ENCODE measurements around the gene ANKRD13D.
A peak's percentile ranks its signal among the peaks of the same experiment; 100 is the strongest.
"Not testable (repeated sequence)": the region's sequence is repeated elsewhere in the genome, so short reads cannot be mapped to it uniquely, and the experiment has no call there.

Gene ANKRD13D

DNA sequence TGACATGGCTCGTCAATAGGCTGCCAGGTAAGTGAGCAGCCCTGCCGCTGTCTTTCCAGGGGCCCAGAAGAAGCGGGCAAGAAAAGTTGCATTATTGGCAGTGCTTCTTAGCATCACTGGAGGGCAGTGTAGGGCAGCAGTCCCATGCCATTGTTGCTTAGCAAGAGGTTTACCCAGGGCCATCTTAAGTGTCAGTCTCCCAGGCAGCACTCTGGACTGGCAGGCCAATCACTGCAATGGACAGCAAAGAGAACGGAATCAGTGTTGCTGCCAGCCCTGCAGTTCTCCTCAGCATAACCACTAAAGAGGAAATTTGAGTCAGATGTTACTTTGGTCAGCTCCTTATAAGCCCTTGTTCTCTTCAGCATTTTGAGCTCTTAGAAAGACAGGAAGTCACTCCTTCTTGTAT, 36.3 kb upstream of the ANKRD13D start:
- H3K4me1 ChIP-seq (ENCODE audit: control insufficient read depth in 1 of 2, insufficient read depth in 2 of 2, low read length in 2 of 2), result no peaks in the 10 kb centered on the region
- H3K27me3 ChIP-seq (ENCODE audit: low read depth, low read length), result no peaks in the 10 kb centered on the region
- no peak overlapping the region for H3K4me3 ChIP-seq (ENCODE audit: low read depth in 1 of 2, low read length in 2 of 2)
- no peak overlapping the region for H3K27ac ChIP-seq (ENCODE audit: low read length)
- H3K36me3 ChIP-seq (ENCODE audit: control insufficient read depth in 1 of 2, insufficient read depth in 2 of 2, low read length in 2 of 2), result peaks cover 81 to 90% of the 10 kb centered on the region in 2 donors
- no peaks in the 10 kb centered on the region for H3K9me3 ChIP-seq (ENCODE audit: control insufficient read depth in 1 of 2, low read length in 2 of 2)

DNA sequence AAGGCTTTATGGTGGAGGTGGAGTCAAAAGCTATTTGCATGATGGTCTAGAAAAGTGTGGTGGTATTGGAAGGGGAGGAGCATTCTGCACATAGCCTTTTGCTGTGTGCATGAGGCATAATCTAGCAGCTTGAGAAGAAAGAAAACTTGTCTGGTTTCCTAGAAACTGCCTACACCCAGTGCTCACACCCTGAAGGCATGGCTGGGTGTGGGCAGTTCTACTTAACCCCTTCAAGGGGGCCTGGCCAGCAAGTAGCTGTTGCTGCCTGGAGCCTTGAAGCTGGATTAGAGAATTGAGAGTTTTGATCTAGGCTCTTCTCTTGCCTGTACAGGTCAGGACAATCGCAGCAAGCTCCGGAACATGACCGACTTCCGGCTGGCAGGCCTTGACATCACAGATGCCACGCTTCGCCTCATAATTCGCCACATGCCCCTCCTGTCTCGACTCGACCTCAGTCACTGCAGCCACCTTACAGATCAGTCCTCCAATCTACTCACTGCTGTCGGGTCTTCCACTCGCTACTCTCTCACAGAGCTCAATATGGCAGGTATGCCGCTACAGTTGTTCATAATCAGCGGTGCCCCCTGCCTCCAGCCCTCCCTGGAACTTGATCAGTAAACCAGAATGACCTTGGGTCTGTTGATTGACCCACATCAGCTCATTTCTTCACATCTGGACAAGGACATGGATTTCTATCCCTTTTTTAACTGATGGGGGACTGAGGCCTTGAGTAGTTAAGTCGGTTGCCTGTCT, 35.1 kb upstream of the ANKRD13D start:
- H3K36me3 ChIP-seq (ENCODE audit: control insufficient read depth in 1 of 2, insufficient read depth in 2 of 2, low read length in 2 of 2), result peaks cover 69 to 77% of the 10 kb centered on the region in 2 donors
- H3K27ac ChIP-seq (ENCODE audit: low read length), result no peak overlapping the region
- H3K4me1 ChIP-seq (ENCODE audit: control insufficient read depth in 1 of 2, insufficient read depth in 2 of 2, low read length in 2 of 2), result no peaks in the 10 kb centered on the region

DNA sequence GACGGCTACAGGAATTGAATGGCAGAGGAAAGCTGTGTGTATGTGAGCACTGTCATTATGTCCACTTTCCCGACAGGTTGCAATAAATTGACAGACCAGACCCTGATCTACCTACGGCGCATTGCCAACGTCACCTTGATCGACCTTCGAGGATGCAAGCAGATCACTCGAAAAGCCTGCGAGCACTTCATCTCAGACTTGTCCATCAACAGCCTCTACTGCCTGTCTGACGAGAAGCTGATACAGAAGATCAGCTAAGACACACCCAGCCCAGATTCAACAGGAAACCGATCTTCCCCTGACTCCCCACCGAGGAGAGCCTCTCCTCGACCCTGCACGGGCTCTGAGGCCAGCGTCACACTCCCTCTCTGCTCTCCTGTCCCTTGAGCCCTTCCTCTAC, 34.3 kb upstream of the ANKRD13D start:
- Histone ChIP-seq H3K27ac (ENCODE audit: low read length) (no peak overlapping the region), H3K27me3 (ENCODE audit: low read depth, low read length) (no peaks in the 10 kb centered on the region), H3K4me1 (ENCODE audit: control insufficient read depth in 1 of 2, insufficient read depth in 2 of 2, low read length in 2 of 2) (no peaks in the 10 kb centered on the region), H3K9me3 (ENCODE audit: control insufficient read depth in 1 of 2, low read length in 2 of 2) (no peaks in the 10 kb centered on the region), H3K4me3 (ENCODE audit: low read depth in 1 of 2, low read length in 2 of 2) (no peak overlapping the region), H3K36me3 (ENCODE audit: control insufficient read depth in 1 of 2, insufficient read depth in 2 of 2, low read length in 2 of 2) (peaks cover 61 to 70% of the 10 kb centered on the region in 2 donors)

More for the DNA sequence above, 35.1 kb upstream of the ANKRD13D start:
- H3K27me3 ChIP-seq (ENCODE audit: low read depth, low read length), result no peaks in the 10 kb centered on the region
- H3K9me3 ChIP-seq (ENCODE audit: control insufficient read depth in 1 of 2, low read length in 2 of 2), result no peaks in the 10 kb centered on the region
- no peak overlapping the region for H3K4me3 ChIP-seq (ENCODE audit: low read depth in 1 of 2, low read length in 2 of 2)

DNA sequence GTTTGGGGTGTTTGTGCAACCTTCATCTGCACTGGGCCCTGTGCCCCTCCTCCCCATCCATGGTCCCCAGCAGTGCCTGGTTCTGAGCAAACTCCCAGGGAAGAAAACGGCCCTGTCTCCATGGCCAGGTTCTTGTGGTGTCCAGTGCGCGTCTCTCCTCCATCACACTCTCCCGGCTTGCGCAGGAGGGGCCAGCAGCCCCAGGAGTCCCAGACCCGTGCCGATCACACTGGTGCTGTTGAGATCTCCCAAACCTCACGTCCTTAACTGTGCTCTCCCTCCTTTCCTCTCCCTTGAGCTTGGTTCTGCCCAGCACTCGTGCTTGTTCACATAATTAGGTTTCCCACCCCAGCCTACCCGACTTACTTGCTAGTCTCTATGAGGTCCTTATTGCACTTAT, 33.8 kb upstream of the ANKRD13D start:
- Histone ChIP-seq H3K27ac (ENCODE audit: low read length) (no peak overlapping the region), H3K4me3 (ENCODE audit: low read depth in 1 of 2, low read length in 2 of 2) (no peak overlapping the region), H3K36me3 (ENCODE audit: control insufficient read depth in 1 of 2, insufficient read depth in 2 of 2, low read length in 2 of 2) (peaks cover 55 to 64% of the 10 kb centered on the region in 2 donors), H3K27me3 (ENCODE audit: low read depth, low read length) (no peaks in the 10 kb centered on the region), H3K9me3 (ENCODE audit: control insufficient read depth in 1 of 2, low read length in 2 of 2) (no peaks in the 10 kb centered on the region), H3K4me1 (ENCODE audit: control insufficient read depth in 1 of 2, insufficient read depth in 2 of 2, low read length in 2 of 2) (no peaks in the 10 kb centered on the region)

DNA sequence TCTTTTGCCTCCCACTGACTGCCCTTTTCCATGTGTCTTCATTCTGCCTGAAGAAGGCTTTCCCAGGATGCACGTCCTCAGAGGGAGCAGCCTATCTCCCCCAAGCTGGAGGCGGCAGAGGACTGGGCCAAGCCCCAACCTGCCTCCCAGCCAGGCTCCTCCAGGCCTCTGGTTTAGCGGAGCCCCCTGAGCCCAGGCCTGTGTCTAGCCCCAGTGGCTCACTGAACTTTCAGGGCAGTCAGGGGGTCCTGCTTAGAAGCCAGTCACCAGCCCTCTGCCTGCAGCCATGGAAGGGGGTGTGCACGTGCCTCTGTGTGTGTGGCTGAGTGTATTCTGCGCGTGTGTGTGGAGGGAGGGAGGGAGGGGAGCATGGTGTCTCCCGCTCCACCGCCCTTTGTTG, 33.2 kb upstream of the ANKRD13D start:
- Histone ChIP-seq H3K4me3 (ENCODE audit: low read depth in 1 of 2, low read length in 2 of 2) (no peak overlapping the region), H3K9me3 (ENCODE audit: control insufficient read depth in 1 of 2, low read length in 2 of 2) (no peaks in the 10 kb centered on the region), H3K27me3 (ENCODE audit: low read depth, low read length) (no peaks in the 10 kb centered on the region), H3K27ac (ENCODE audit: low read length) (no peak overlapping the region), H3K36me3 (ENCODE audit: control insufficient read depth in 1 of 2, insufficient read depth in 2 of 2, low read length in 2 of 2) (peaks cover 50 to 60% of the 10 kb centered on the region in 2 donors), H3K4me1 (ENCODE audit: control insufficient read depth in 1 of 2, insufficient read depth in 2 of 2, low read length in 2 of 2) (no peaks in the 10 kb centered on the region)

DNA sequence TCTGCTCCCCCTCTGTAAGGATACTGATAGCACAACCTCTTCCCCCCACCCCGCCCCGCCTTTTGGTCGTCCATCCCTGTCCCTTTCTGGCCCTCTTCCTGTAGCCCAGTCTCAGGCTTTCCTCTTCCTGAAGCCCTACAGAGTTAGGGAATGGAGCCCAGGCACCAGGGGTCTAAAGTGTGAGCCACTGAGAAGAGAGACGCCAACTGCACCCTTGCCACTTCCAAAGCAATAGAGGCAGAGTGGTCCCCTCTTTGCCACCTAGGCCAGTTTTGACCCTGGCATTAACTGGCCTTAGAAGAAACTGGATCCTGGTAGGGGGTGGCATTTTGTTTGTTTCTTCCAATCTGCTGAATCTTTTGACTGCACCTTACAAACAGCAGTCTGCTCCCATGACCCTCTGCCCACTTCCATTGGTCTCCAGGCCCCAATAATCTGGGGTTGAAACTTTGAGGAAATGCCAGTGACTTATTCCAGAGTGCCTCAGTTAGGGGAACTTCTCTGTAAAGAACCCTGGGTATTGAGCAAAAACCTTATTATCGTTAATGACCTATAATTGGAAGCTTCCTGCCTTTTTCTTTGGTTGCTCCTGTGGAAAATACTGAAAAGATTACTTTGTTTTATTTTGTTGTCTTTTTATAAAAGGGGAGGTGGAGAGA, 32.5 kb upstream of the ANKRD13D start:
- H3K4me3 ChIP-seq (ENCODE audit: low read depth in 1 of 2, low read length in 2 of 2), result no peak overlapping the region
- H3K27ac ChIP-seq (ENCODE audit: low read length), result no peak overlapping the region
- H3K4me1 ChIP-seq (ENCODE audit: control insufficient read depth in 1 of 2, insufficient read depth in 2 of 2, low read length in 2 of 2), result peaks cover 0 to under 1% of the 10 kb centered on the region in 2 donors
- H3K9me3 ChIP-seq (ENCODE audit: control insufficient read depth in 1 of 2, low read length in 2 of 2), result no peaks in the 10 kb centered on the region
- peaks cover 43 to 54% of the 10 kb centered on the region in 2 donors for H3K36me3 ChIP-seq (ENCODE audit: control insufficient read depth in 1 of 2, insufficient read depth in 2 of 2, low read length in 2 of 2)
- no peaks in the 10 kb centered on the region for H3K27me3 ChIP-seq (ENCODE audit: low read depth, low read length)

DNA sequence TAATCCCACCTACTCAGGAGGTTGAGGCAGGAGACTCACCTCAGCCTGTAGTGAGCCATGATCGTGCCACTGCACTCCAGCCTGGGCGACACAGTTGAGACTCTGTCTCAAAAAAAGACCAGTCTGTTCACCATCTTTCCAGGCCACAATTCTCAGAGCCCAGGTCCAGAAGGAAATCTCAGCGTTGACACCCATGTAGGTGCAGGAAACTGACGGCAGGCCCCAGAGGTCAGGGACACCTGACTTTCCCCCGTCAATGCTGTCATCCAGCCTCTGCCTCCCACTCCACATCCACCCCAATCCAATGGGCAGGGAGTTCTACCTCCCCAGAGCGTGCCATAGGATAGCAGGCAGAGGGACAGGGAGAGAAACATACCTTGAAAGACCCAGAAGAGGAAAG, 28.7 kb upstream of the ANKRD13D start:
- H3K4me3 ChIP-seq (ENCODE audit: low read depth in 1 of 2, low read length in 2 of 2), result no peak overlapping the region
- H3K4me1 ChIP-seq (ENCODE audit: control insufficient read depth in 1 of 2, insufficient read depth in 2 of 2, low read length in 2 of 2), result peaks cover 0 to 20% of the 10 kb centered on the region in 2 donors
- no peaks in the 10 kb centered on the region for H3K27me3 ChIP-seq (ENCODE audit: low read depth, low read length)
- no peak overlapping the region for H3K27ac ChIP-seq (ENCODE audit: low read length)
- peaks cover 5 to 16% of the 10 kb centered on the region in 2 donors for H3K36me3 ChIP-seq (ENCODE audit: control insufficient read depth in 1 of 2, insufficient read depth in 2 of 2, low read length in 2 of 2)
- no peaks in the 10 kb centered on the region for H3K9me3 ChIP-seq (ENCODE audit: control insufficient read depth in 1 of 2, low read length in 2 of 2)

DNA sequence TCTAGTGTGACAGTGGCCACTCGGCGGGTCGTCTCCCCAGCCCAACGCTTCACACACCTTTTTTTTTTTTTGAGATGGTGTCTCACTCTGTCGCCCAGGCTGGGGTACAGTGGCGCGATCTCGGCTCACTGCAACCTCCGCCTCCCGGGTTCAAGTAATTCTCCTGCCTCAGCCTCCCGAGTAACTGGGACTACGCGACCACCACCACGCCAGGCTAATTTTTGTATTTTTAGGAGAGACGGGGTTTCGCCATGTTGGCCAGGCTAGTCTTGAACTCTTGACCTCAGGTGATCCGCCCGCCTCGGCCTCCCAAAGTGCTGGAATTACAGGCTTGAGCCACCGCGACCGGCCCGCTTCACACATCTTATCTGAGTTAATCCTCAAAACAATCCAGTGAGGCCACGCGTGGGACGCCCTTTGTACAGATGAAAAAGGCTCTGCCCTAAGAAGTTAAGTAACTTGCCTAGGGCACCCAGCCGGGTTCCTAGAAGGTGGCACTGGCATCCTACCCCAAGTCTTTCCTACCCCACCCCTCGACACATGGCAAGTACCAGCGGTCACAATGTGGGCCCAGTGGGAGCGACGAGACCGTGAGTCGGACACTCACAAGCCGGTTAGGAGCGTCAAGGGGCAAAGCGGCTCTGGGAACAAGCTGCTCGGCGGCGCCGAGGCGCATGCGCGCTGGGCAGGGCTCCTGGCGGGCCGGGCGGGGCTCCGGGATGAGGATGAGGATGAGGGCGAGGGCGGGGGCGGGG, 28.0 kb upstream of the ANKRD13D start:
- not testable (repeated sequence) for H3K9me3 ChIP-seq (ENCODE audit: control insufficient read depth in 1 of 2, low read length in 2 of 2); H3K27ac ChIP-seq (ENCODE audit: low read length); H3K27me3 ChIP-seq (ENCODE audit: low read depth, low read length); H3K36me3 ChIP-seq (ENCODE audit: control insufficient read depth in 1 of 2, insufficient read depth in 2 of 2, low read length in 2 of 2)
- Histone ChIP-seq H3K4me1 (ENCODE audit: control insufficient read depth in 1 of 2, insufficient read depth in 2 of 2, low read length in 2 of 2) (peaks cover 4 to 23% of the 10 kb centered on the region in 2 donors), H3K4me3 (ENCODE audit: low read depth in 1 of 2, low read length in 2 of 2) (peak overlapping the region; percentile 44 to 45)

DNA sequence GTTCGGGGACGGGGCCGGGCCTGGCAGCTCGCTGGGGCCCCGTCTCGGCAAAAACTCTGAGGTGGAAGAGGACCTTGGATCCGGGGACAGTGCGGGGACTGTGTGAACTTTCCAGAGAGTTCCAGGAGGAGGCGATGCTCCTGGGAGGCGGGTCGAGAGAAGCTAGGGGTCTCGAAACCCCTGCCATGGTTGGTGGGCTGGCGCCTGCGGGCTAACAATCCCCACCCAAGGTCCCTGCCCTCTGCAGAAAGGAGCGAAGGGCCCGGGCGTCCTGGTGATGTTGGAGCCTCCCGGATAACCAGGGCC, 27.5 kb upstream of the ANKRD13D start:
- Histone ChIP-seq H3K27ac (ENCODE audit: low read length) (no peak overlapping the region), H3K27me3 (ENCODE audit: low read depth, low read length) (no peaks in the 10 kb centered on the region), H3K9me3 (ENCODE audit: control insufficient read depth in 1 of 2, low read length in 2 of 2) (no peaks in the 10 kb centered on the region), H3K36me3 (ENCODE audit: control insufficient read depth in 1 of 2, insufficient read depth in 2 of 2, low read length in 2 of 2) (peaks cover 0 to 4% of the 10 kb centered on the region in 2 donors), H3K4me1 (ENCODE audit: control insufficient read depth in 1 of 2, insufficient read depth in 2 of 2, low read length in 2 of 2) (peaks cover 4 to 23% of the 10 kb centered on the region in 2 donors), H3K4me3 (ENCODE audit: low read depth in 1 of 2, low read length in 2 of 2) (peak overlapping the region in 1 of 2 donors; percentile 45)

DNA sequence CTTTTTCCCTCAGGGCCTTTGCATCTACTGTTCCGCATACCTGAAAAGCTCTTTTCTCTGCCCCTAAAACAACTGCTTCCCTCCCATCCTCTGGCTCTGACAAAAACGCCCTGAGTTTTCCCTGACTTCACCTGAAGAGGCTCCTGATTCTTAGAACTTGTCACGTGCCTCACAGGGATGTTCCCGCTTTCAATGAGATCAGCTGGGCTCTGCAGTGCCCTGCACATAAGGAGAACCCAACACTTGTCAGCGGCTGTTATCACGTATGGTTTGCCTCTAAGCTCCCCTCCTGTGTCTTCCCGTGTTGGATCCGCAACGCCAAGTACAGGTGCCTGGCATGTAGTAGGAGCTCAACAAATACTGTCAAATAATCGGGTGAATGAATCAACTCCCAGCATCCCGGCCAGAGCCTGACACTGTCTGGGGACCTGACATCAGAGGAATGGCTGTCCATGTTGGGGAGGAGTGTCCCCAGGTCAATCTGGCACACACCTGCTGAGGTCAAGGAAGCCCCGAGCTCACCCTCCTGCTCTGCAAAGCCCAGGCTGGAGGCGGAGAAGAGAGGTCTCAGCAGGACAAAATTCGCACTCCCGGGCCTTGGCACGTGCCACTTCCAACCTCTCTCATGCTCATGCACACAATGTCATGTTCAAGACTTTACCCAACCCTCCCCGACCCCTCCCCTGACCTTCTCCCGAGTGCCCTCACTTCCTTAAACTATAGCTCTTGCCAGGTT, 27.0 kb upstream of the ANKRD13D start:
- Histone ChIP-seq H3K9me3 (ENCODE audit: control insufficient read depth in 1 of 2, low read length in 2 of 2) (no peaks in the 10 kb centered on the region), H3K4me3 (ENCODE audit: low read depth in 1 of 2, low read length in 2 of 2) (peak overlapping the region in 1 of 2 donors; percentile 45), H3K4me1 (ENCODE audit: control insufficient read depth in 1 of 2, insufficient read depth in 2 of 2, low read length in 2 of 2) (peaks cover 4 to 24% of the 10 kb centered on the region in 2 donors), H3K36me3 (ENCODE audit: control insufficient read depth in 1 of 2, insufficient read depth in 2 of 2, low read length in 2 of 2) (no peaks in the 10 kb centered on the region), H3K27ac (ENCODE audit: low read length) (no peak overlapping the region), H3K27me3 (ENCODE audit: low read depth, low read length) (no peaks in the 10 kb centered on the region)

Data from muscle layer of duodenum (tissue), 2 donors.